Trophoblast cell (in vitro differentiated cells and primary cell): ENCODE data around the gene CDH26.

Experiments used
- DNase-seq, 2 donors: peaks; one replicate each; pipeline ENCODE4 v3.0.0-alpha.2; 2016
- H2AFZ ChIP-seq: 2 replicates; pipeline ENCODE4 v1.6.1; 2013; ENCODE audit warnings: low read length, moderate library complexity, mild to moderate bottlenecking; ENCODE audit not compliant: insufficient read depth, poor library complexity
- H2AK5ac ChIP-seq: 2 replicates; pipeline ENCODE4 v1.6.1; 2013; ENCODE audit warnings: mild to moderate bottlenecking, low read length
- H2BK120ac ChIP-seq: 2 replicates; pipeline ENCODE4 v1.6.1; 2013; ENCODE audit warnings: low read length, mild to moderate bottlenecking, moderate library complexity; ENCODE audit not compliant: insufficient read depth, poor library complexity
- H2BK12ac ChIP-seq: 2 replicates; pipeline ENCODE4 v1.6.1; 2013; ENCODE audit warnings: mild to moderate bottlenecking, low read length, moderate library complexity
- H2BK5ac ChIP-seq: 2 replicates; pipeline ENCODE4 v1.6.1; 2013; ENCODE audit warnings: low read length, low read depth, moderate library complexity, mild to moderate bottlenecking; ENCODE audit not compliant: poor library complexity
- H3K14ac ChIP-seq: 2 replicates; pipeline ENCODE4 v1.6.1; 2013; ENCODE audit warnings: mild to moderate bottlenecking, low read length
- H3K18ac ChIP-seq: 2 replicates; pipeline ENCODE4 v1.6.1; 2013; ENCODE audit warnings: mild to moderate bottlenecking, low read length
- H3K23ac ChIP-seq: 2 replicates; pipeline ENCODE4 v1.6.1; 2013; ENCODE audit warnings: low read length
- H3K27ac ChIP-seq: 2 replicates; pipeline ENCODE4 v1.5.1; 2013; ENCODE audit warnings: low read depth, mild to moderate bottlenecking, inconsistent platforms, low read length, moderate library complexity
- H3K27me3 ChIP-seq: 2 replicates; pipeline ENCODE4 v1.6.1; 2013; ENCODE audit warnings: inconsistent platforms, mild to moderate bottlenecking, low read length, moderate library complexity; ENCODE audit not compliant: insufficient read depth
- H3K36me3 ChIP-seq, 2 experiments: 1 replicate in 1 of 2; 2 replicates in 1 of 2; pipeline ENCODE4 v1.6.1; 2013; ENCODE audit warnings: low read length in 2 of 2, mild to moderate bottlenecking in 2 of 2, moderate library complexity in 1 of 2; ENCODE audit not compliant: insufficient read depth in 2 of 2, control insufficient read depth in 1 of 2
- H3K4ac ChIP-seq: 2 replicates; pipeline ENCODE4 v1.6.1; 2013; ENCODE audit warnings: low read depth, mild to moderate bottlenecking, low read length, moderate library complexity
- H3K4me1 ChIP-seq, 2 experiments: 1 replicate in 1 of 2; 2 replicates in 1 of 2; pipeline ENCODE4 v1.6.1; 2013; ENCODE audit warnings: low read length in 2 of 2, mild to moderate bottlenecking in 2 of 2, moderate library complexity in 1 of 2; ENCODE audit not compliant: insufficient read depth in 2 of 2, control insufficient read depth in 1 of 2
- H3K4me2 ChIP-seq: 2 replicates; pipeline ENCODE4 v1.6.1; 2013; ENCODE audit warnings: inconsistent platforms, mild to moderate bottlenecking, low read length, moderate library complexity
- H3K4me3 ChIP-seq: 2 replicates; pipeline ENCODE4 v1.5.1; 2013; ENCODE audit warnings: mild to moderate bottlenecking, low read depth, low read length, inconsistent platforms
- H3K79me1 ChIP-seq: one replicate; pipeline ENCODE4 v1.6.1; 2013; ENCODE audit warnings: low read length
- H3K79me2 ChIP-seq: 2 replicates; pipeline ENCODE4 v1.6.1; 2013; ENCODE audit warnings: low read length, mild to moderate bottlenecking; ENCODE audit not compliant: control insufficient read depth, insufficient read depth, poor library complexity
- H3K9ac ChIP-seq: 2 replicates; pipeline ENCODE4 v1.6.1; 2013; ENCODE audit warnings: mild to moderate bottlenecking, low read length
- H3K9me3 ChIP-seq: 2 replicates; pipeline ENCODE4 v1.6.1; 2013; ENCODE audit warnings: low read depth, mild to moderate bottlenecking, control low read depth, inconsistent platforms, low read length; ENCODE audit not compliant: insufficient read depth
- H4K12ac ChIP-seq: 2 replicates; pipeline ENCODE4 v1.6.1; 2013; ENCODE audit warnings: low read depth, mild to moderate bottlenecking, low read length, moderate library complexity
- H4K8ac ChIP-seq: 2 replicates; pipeline ENCODE4 v1.6.1; 2013; ENCODE audit warnings: low read depth, mild to moderate bottlenecking, low read length, moderate library complexity
- H4K91ac ChIP-seq: one replicate; pipeline ENCODE4 v1.6.1; 2013; ENCODE audit warnings: low read depth, mild to moderate bottlenecking, low read length, moderate library complexity
- WGBS: extraction: QIAGEN DNeasy Blood & Tissue Kit; methylation state at CpG from one replicate; pipeline ENCODE4 v1.1.7; 2013; ENCODE audit warnings: missing lambda C conversion rate; ENCODE audit not compliant: insufficient read length, insufficient coverage; ENCODE audit errors: extremely low coverage; 5-methylcytosine and 5-hydroxymethylcytosine counted together

Gene CDH26

DNA sequence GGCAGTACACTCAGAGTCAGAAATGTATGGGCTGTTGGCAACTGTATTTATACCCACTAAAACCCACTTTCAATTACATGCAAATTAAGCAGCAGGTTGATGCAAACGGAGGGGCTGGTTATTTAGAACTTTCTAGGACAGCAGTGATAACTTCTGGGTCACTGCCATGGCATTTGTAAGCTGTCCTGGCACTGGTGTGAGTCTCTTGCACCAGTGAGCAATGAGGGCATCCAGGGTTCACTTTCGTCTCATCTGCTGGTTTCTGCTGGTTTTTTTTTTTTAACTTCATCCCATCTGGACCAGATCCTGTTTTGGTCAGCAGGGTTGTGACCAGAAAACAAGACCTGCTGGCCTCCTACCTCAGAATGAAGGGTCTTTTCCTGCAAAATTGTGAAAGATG, 49.2 kb downstream of the CDH26 start:
- Histone ChIP-seq H3K14ac (no peak overlapping the region), H3K27ac (no peak overlapping the region), H2AFZ (no peak overlapping the region), H4K8ac (no peak overlapping the region), H2BK120ac (no peak overlapping the region), H3K4ac (no peak overlapping the region), H3K79me2 (no peaks in the 10 kb centered on the region), H3K23ac (no peak overlapping the region), H3K27me3 (no peaks in the 10 kb centered on the region), H3K4me2 (no peak overlapping the region), H3K4me1 (peaks cover 0 to 4% of the 10 kb centered on the region in 2 experiments), H3K9me3 (peaks cover 3% of the 10 kb centered on the region), H2BK5ac (no peak overlapping the region), H3K18ac (no peak overlapping the region), H2AK5ac (no peak overlapping the region), H3K36me3 (no peaks in the 10 kb centered on the region), H3K4me3 (no peak overlapping the region), H4K91ac (no peak overlapping the region), H3K79me1 (no peaks in the 10 kb centered on the region), H2BK12ac (no peak overlapping the region), H4K12ac (no peak overlapping the region), H3K9ac (no peak overlapping the region)
- DNase-seq: no peak
- no CpG with 5 or more reads among the region's 2 CpGs for WGBS

DNA sequence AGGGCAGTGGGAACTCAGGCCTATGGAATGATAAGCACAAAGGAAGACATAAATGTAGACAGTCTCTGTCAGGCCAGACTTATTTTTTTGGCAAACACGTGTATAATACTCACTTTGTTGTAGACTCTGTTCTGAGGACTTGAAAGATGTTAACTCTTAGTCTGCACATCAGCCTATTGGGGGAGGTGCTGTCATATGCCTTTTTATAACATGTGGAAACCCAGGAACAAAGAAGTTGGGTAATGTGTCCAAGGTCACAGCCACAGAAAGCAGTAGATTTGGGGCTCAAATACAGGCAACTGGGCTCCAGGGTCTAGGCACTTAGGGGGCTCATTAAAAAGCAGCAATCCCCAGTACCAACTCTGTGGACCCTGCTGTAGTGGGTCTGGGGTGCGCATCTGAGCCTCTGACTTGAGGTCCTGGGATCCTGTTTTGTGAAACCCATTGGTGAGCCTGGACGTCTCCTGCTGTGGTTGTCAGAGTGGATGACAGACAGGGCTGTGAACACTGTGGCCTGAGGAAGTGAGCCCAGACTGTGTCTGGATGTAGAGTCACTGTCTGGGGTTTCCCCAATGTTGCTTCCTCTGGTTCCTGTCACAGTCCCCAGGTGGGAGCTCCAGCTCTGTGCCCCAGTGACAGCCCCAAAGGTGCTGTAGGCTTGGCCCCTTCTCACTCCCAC, 50.0 kb downstream of the CDH26 start:
- no peak overlapping the region for H4K12ac ChIP-seq
- H4K91ac ChIP-seq: no peak overlapping the region
- H3K4me1 ChIP-seq: peaks cover 0 to 4% of the 10 kb centered on the region in 2 experiments
- no peak overlapping the region for H3K14ac ChIP-seq
- H3K79me2 ChIP-seq: no peaks in the 10 kb centered on the region
- no peak overlapping the region for H2BK5ac ChIP-seq
- no peak overlapping the region for H3K4ac ChIP-seq
- peaks cover 3% of the 10 kb centered on the region for H3K9me3 ChIP-seq
- no peak overlapping the region for H4K8ac ChIP-seq
- no CpG with 5 or more reads among the region's 3 CpGs for WGBS
- H3K18ac ChIP-seq: no peak overlapping the region
- no peak overlapping the region for H3K4me2 ChIP-seq
- no peaks in the 10 kb centered on the region for H3K36me3 ChIP-seq
- no peak overlapping the region for H3K4me3 ChIP-seq
- H2AFZ ChIP-seq: no peak overlapping the region
- no peak overlapping the region for H3K27ac ChIP-seq
- H3K23ac ChIP-seq: no peak overlapping the region
- H3K27me3 ChIP-seq: no peaks in the 10 kb centered on the region
- no peak overlapping the region for H2BK12ac ChIP-seq
- no peak for DNase-seq
- H3K79me1 ChIP-seq: no peaks in the 10 kb centered on the region
- no peak overlapping the region for H3K9ac ChIP-seq
- no peak overlapping the region for H2AK5ac ChIP-seq
- H2BK120ac ChIP-seq: no peak overlapping the region

- Histone ChIP-seq H2AK5ac (no peak overlapping the region), H4K91ac (no peak overlapping the region), H3K14ac (no peak overlapping the region), H3K79me2 (no peaks in the 10 kb centered on the region), H2BK5ac (no peak overlapping the region), H2BK12ac (no peak overlapping the region), H3K27ac (no peak overlapping the region), H3K79me1 (no peaks in the 10 kb centered on the region), H3K4me1 (peaks cover 0 to 4% of the 10 kb centered on the region in 2 experiments), H3K36me3 (no peaks in the 10 kb centered on the region), H2AFZ (no peak overlapping the region), H4K8ac (no peak overlapping the region), H3K23ac (no peak overlapping the region), H3K4me3 (no peak overlapping the region), H3K4me2 (no peak overlapping the region), H4K12ac (no peak overlapping the region), H3K9me3 (peaks cover 3% of the 10 kb centered on the region), H3K18ac (no peak overlapping the region), H3K4ac (no peak overlapping the region), H3K27me3 (no peaks in the 10 kb centered on the region), H2BK120ac (no peak overlapping the region), H3K9ac (no peak overlapping the region)
- no peak for DNase-seq
- no CpG with 5 or more reads among the region's 13 CpGs for WGBS
Observed at GRCh38 chr20:60009318-60009717, 51.1 kb downstream of the CDH26 start.

DNA sequence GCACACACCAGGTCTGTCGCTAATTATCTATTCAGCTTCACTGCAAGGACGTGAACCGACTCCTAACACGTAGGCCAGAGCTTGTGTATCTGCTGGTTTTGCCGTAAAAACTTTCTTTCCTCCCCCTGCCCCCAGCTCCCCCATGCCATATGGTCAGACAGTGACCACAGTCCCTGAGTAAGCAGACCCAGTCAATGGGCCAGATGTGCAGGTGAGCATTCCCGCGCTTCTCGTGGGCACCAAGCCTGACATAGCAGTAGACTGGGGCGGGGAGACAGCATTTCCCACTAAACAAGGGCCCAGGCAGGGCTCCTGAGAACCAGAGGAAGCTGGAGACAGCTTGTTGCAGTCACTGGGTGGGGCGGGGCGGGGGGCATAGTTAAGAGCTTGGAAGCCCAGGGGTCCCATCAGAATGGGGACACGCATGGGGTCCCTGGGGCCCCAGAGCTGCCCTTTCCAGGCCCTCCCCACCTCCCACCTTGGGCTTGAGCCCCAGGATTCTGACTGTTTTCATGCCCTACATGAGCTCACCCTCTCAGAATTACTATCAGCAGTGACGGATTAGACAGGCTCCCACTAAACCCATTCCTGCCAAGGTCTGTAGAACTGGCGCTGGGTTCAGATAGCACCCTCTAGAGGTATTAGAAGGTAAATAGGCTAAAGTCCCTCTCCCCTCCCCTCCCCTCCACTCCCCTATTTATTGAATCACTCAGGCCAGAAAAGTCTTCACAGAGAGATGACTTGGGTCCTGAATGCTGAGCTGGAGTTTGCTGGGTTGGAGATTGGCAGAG, 51.8 kb downstream of the CDH26 start:
- H4K91ac ChIP-seq: no peak overlapping the region
- no peak for DNase-seq
- peaks cover 0 to 4% of the 10 kb centered on the region in 2 experiments for H3K4me1 ChIP-seq
- H3K79me2 ChIP-seq: no peaks in the 10 kb centered on the region
- peak overlapping the region; percentile 15 for H3K9ac ChIP-seq
- H3K4me3 ChIP-seq: no peak overlapping the region
- H3K9me3 ChIP-seq: peaks cover 3% of the 10 kb centered on the region
- H3K4me2 ChIP-seq: no peak overlapping the region
- no peaks in the 10 kb centered on the region for H3K27me3 ChIP-seq
- H3K23ac ChIP-seq: no peak overlapping the region
- H3K4ac ChIP-seq: no peak overlapping the region
- no peak overlapping the region for H3K18ac ChIP-seq
- no CpG with 5 or more reads among the region's 14 CpGs for WGBS
- no peaks in the 10 kb centered on the region for H3K79me1 ChIP-seq
- H3K14ac ChIP-seq: no peak overlapping the region
- H4K8ac ChIP-seq: no peak overlapping the region
- H3K27ac ChIP-seq: no peak overlapping the region
- no peak overlapping the region for H2BK120ac ChIP-seq
- no peaks in the 10 kb centered on the region for H3K36me3 ChIP-seq
- H2AK5ac ChIP-seq: no peak overlapping the region
- no peak overlapping the region for H2AFZ ChIP-seq
- H2BK5ac ChIP-seq: no peak overlapping the region
- no peak overlapping the region for H4K12ac ChIP-seq
- no peak overlapping the region for H2BK12ac ChIP-seq
